HCT116 (cell line): ENCODE measurements around the gene PLA2G4C. TPM values are rescaled to one million over a fixed set of nuclear protein-coding genes. Genes with fewer than 3 reads are reported as not detected.

ENCODE experiments used
- ATAC-seq: fragments of 200-7000 bp; cut with Tn5 transposase; 2 replicates; pipeline ENCODE4 v1.9.1; 2020; ENCODE audit warnings: mild to moderate bottlenecking, moderate library complexity
- BruUV-seq: library from RNA; stranded (reverse); fragments of 400-500 nt; replicated peaks from 2 replicates; lab custom pipeline; 2021; lab: Mats Ljungman, UMichigan
- CTCF ChIA-PET: fragments of 300-600 bp; sonication (Branson Sonifier 250); formaldehyde crosslinking; loops from one replicate; lab custom pipeline; 2021; ENCODE audit warnings: antibody characterized with exemption; lab: Charles Lee
- POLR2A ChIA-PET: fragments of 300-600, 350-600 bp; sonication (Branson Sonifier 250); formaldehyde crosslinking; loops from one replicate; lab custom pipeline; 2021; ENCODE audit warnings: antibody characterized with exemption; lab: Charles Lee
- RAD21 ChIA-PET, 2 experiments: fragments of 300-600 bp; sonication (Branson Sonifier 250); formaldehyde crosslinking; loops; one replicate each; lab custom pipeline; 2023; ENCODE audit warnings: low total read pairs in 2 of 2; ENCODE audit not compliant: uncharacterized antibody in 2 of 2, unreplicated experiment in 2 of 2, low non-redundant PET in 1 of 2; lab: Charles Lee
- DNase-seq: peaks from one replicate; pipeline ENCODE4 v3.0.0-alpha.2; 2010; ENCODE audit warnings: low read depth, low spot score
- H2AFZ ChIP-seq: fragments of 200-600 bp; shearing (Covaris generic), sonication (generic); 2 replicates; pipeline ENCODE4 v1.6.1; 2017; ENCODE audit warnings: low read depth, mixed run types, mixed read lengths, antibody characterized with exemption, low read length; ENCODE audit not compliant: poor library complexity, severe bottlenecking
- H3K27ac ChIP-seq: 2 replicates; pipeline ENCODE4 v1.5.1; 2012; ENCODE audit warnings: low read depth, low read length
- H3K27me3 ChIP-seq: fragments of 200-600 bp; sonication (generic); 2 replicates; pipeline ENCODE4 v1.6.1; 2016; ENCODE audit warnings: mixed run types, low read length, mixed read lengths; ENCODE audit not compliant: insufficient read depth
- H3K36me3 ChIP-seq, 2 experiments: fragments of 200-500 bp in 1 of 2; fragments of 200-600 bp in 1 of 2; sonication (Bioruptor generic) in 1 of 2; sonication (generic) in 1 of 2; 2 replicates each; pipeline versions ENCODE4 v1.5.1 to v1.6.1; 2014 to 2016; ENCODE audit warnings: low read length in 2 of 2, inconsistent platforms in 1 of 2, mixed read lengths in 1 of 2, mixed run types in 1 of 2; ENCODE audit not compliant: insufficient read depth in 2 of 2, control insufficient read depth in 1 of 2
- H3K4me1 ChIP-seq, 2 experiments: fragments of 200-600 bp in 1 of 2; sonication (generic) in 1 of 2; 2 replicates each; pipeline versions ENCODE4 v1.5.1 to v1.6.1; 2012 to 2017; ENCODE audit warnings: low read length in 2 of 2, inconsistent platforms in 1 of 2, mild to moderate bottlenecking in 1 of 2, mixed read lengths in 1 of 2, mixed run types in 1 of 2, moderate library complexity in 1 of 2; ENCODE audit not compliant: insufficient read depth in 2 of 2, control insufficient read depth in 1 of 2
- H3K4me2 ChIP-seq: fragments of 200-600 bp; sonication (generic); 2 replicates; pipeline ENCODE4 v1.6.1; 2017; ENCODE audit warnings: mixed run types, low read length, mixed read lengths
- H3K4me3 ChIP-seq, 2 experiments: fragments of 200-600 bp in 1 of 2; sonication (generic) in 1 of 2; replicated peaks in 1 of 2; 2 replicates each; pipeline ENCODE4 v1.5.1; 2011 to 2016; ENCODE audit warnings: low read length in 2 of 2, control low read depth in 1 of 2, low read depth in 1 of 2, mild to moderate bottlenecking in 1 of 2, mixed read lengths in 1 of 2, mixed run types in 1 of 2
- H3K79me2 ChIP-seq: fragments of 200-600 bp; sonication (generic); 2 replicates; pipeline ENCODE4 v1.6.1; 2017; ENCODE audit warnings: mild to moderate bottlenecking, mixed run types, low read length, moderate library complexity, mixed read lengths; ENCODE audit not compliant: insufficient read depth
- H3K9ac ChIP-seq: fragments of 200-600 bp; sonication (generic); 2 replicates; pipeline ENCODE4 v1.6.1; 2016; ENCODE audit warnings: low read length, mixed read lengths
- H3K9me2 ChIP-seq: fragments of 200-600 bp; sonication (generic), shearing (Covaris generic); 2 replicates; pipeline ENCODE4 v1.6.1; 2017; ENCODE audit warnings: mixed run types, mild to moderate bottlenecking, moderate library complexity; ENCODE audit not compliant: insufficient read depth
- H3K9me3 ChIP-seq, 2 experiments: fragments of 200-500 bp in 1 of 2; fragments of 200-600 bp in 1 of 2; sonication (Bioruptor generic) in 1 of 2; sonication (generic) in 1 of 2; 2 replicates each; pipeline ENCODE4 v1.6.1; 2014 to 2017; ENCODE audit warnings: low read length in 2 of 2, mixed read lengths in 2 of 2, inconsistent platforms in 1 of 2, low read depth in 1 of 2, mild to moderate bottlenecking in 1 of 2, mixed run types in 1 of 2, moderate library complexity in 1 of 2; ENCODE audit not compliant: control insufficient read depth in 1 of 2, insufficient read depth in 1 of 2
- H4K20me1 ChIP-seq: fragments of 200-600 bp; sonication (generic), shearing (Covaris generic); 2 replicates; pipeline ENCODE4 v1.6.1; 2017; ENCODE audit warnings: mixed run types, mild to moderate bottlenecking, moderate library complexity; ENCODE audit not compliant: insufficient read depth
- CEBPB ChIP-seq: IDR thresholded peaks from 2 replicates; pipeline ENCODE4 v1.6.1; 2012; ENCODE audit warnings: low read depth
- FOSL1 ChIP-seq: IDR thresholded peaks from 2 replicates; pipeline ENCODE4 v1.6.1; 2012; ENCODE audit warnings: low read depth
- JUND ChIP-seq: IDR thresholded peaks from 2 replicates; pipeline ENCODE4 v1.6.1; 2012
- YY1 ChIP-seq: IDR thresholded peaks from 2 replicates; pipeline ENCODE4 v1.6.1; 2011; ENCODE audit warnings: low read length, low read depth, moderate library complexity, mild to moderate bottlenecking; ENCODE audit not compliant: insufficient replicate concordance; ENCODE audit errors: extremely low read depth
- ZBTB33 ChIP-seq: IDR thresholded peaks from 2 replicates; pipeline ENCODE4 v1.6.1; 2011; ENCODE audit warnings: mild to moderate bottlenecking, low read length, moderate library complexity; ENCODE audit not compliant: insufficient replicate concordance; ENCODE audit errors: extremely low read depth
- intact Hi-C: fragments of 100-400 bp; cut with micrococcal nuclease; formaldehyde crosslinking; loops from 2 replicates; pipeline ENCODE4 v1.10.0; 2022
- total RNA-seq: library from RNA; stranded (reverse); gene quantifications from one replicate; pipeline ENCODE4 v1.2.1, GENCODE V29; 2021; ENCODE audit not compliant: unreplicated experiment
- TF ChIP-seq, protein P1 (sequence below): IDR thresholded peaks from 2 replicates; pipeline ENCODE4 v1.6.1; 2012; ENCODE audit warnings: low read depth

PLA2G4C gene
- total RNA-seq, 1 experiment from 2014 or later = 1.7 TPM

DNA sequence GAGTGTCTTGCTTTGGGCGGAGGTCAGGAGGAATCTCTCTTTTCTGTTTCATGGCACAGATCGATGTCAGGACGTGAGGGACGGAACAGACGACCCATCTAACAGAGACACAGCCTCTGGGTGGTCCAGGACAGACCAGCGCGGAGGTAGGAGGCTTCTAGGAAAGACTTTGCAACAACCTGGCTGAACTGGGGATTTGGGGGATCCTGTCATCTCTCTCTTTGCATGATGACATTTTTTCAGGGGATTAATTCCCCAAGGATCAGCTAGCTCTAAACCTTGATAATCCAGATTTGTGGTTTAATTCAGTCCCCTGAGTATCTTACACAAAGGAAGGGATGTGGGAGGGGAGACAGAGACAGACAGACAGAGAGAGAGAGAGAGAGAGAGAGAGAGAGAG lies 81.2 kb downstream of the PLA2G4C start:
- H3K27me3 ChIP-seq = peaks cover 3% of the 10 kb centered on the region; the same call in 1 of the 2 replicates
- RAD21 ChIA-PET = no interaction called here
- H3K4me1 ChIP-seq = no peaks in the 10 kb centered on the region
- H3K36me3 ChIP-seq = no peaks in the 10 kb centered on the region
- intact Hi-C loops = no loop called here
- no peak overlapping the region for H3K9ac ChIP-seq
- DNase-seq = no peak
- CTCF ChIA-PET = no interaction called here
- BruUV-seq = no TSS peak
- no peak overlapping the region for H2AFZ ChIP-seq
- no peak overlapping the region for H3K27ac ChIP-seq
- POLR2A ChIA-PET = no interaction called here
- H3K4me3 ChIP-seq = no peak overlapping the region
- no peaks in the 10 kb centered on the region for H3K9me3 ChIP-seq
- no peak; the same call in 1 of the 2 replicates for ATAC-seq
- no peaks in the 10 kb centered on the region for H3K9me2 ChIP-seq
- no peak overlapping the region for H3K4me2 ChIP-seq
- no peaks in the 10 kb centered on the region for H4K20me1 ChIP-seq
- no peak for TF ChIP-seq ZBTB33
- TF ChIP-seq FOSL1 = no peak
- TF ChIP-seq, protein P1, sequence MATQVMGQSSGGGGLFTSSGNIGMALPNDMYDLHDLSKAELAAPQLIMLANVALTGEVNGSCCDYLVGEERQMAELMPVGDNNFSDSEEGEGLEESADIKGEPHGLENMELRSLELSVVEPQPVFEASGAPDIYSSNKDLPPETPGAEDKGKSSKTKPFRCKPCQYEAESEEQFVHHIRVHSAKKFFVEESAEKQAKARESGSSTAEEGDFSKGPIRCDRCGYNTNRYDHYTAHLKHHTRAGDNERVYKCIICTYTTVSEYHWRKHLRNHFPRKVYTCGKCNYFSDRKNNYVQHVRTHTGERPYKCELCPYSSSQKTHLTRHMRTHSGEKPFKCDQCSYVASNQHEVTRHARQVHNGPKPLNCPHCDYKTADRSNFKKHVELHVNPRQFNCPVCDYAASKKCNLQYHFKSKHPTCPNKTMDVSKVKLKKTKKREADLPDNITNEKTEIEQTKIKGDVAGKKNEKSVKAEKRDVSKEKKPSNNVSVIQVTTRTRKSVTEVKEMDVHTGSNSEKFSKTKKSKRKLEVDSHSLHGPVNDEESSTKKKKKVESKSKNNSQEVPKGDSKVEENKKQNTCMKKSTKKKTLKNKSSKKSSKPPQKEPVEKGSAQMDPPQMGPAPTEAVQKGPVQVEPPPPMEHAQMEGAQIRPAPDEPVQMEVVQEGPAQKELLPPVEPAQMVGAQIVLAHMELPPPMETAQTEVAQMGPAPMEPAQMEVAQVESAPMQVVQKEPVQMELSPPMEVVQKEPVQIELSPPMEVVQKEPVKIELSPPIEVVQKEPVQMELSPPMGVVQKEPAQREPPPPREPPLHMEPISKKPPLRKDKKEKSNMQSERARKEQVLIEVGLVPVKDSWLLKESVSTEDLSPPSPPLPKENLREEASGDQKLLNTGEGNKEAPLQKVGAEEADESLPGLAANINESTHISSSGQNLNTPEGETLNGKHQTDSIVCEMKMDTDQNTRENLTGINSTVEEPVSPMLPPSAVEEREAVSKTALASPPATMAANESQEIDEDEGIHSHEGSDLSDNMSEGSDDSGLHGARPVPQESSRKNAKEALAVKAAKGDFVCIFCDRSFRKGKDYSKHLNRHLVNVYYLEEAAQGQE = no peak
- TF ChIP-seq CEBPB = no peak
- TF ChIP-seq JUND = no peak
- no peak for TF ChIP-seq YY1
- H3K79me2 ChIP-seq = no peaks in the 10 kb centered on the region
